Myocyte (in vitro differentiated cells): ENCODE results near the gene ACSL3. TPM values are rescaled to one million over a fixed set of nuclear protein-coding genes. Genes with fewer than 3 reads are reported as not detected.
"Not testable (repeated sequence)": the region's sequence is repeated elsewhere in the genome, so short reads cannot be mapped to it uniquely, and the experiment has no call there.

ENCODE experiments used
- DNase-seq: peaks from one replicate; pipeline ENCODE4 v3.0.0-alpha.2; 2012; ENCODE audit warnings: low read depth
- total RNA-seq: library from RNA; depleted of rRNA; stranded (reverse); fragments of >200 nt; gene quantifications from 2 replicates; pipeline ENCODE4 v1.2.3, GENCODE V29; 2014

The ACSL3 gene
- total RNA-seq, 1 donor from 2014 or later: 499 TPM

DNA sequence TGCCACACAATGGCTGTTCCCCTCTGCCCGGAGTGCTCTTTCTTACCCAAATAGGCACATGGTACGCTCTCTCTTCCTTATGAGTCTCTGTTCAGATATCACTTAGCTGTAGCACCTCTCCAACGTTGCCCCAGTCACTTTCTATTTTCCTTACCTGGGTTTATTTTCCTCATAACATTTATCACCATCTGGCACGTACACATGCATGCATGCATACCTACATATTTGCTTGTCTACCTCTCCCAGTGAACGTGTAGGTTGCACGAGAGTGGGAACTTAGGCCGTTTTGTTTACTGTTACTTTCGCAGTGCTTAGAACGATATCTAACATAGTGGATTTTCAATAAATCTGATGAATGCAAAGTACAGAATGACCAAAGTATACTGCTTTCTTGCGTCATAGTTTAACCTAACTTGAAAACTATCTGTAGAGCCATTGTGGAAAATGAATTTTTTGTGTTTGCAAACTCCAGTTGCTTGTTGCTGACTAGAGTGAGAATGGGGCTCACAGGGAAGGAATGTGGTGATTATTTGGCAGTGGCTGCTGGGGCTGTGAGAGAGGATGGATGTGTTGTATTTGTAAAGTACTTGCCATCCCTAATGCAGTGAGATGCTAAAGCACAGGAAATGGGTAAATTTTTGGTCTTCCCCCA, 47.1 kb downstream of the ACSL3 start:
- no peak for DNase-seq

DNA sequence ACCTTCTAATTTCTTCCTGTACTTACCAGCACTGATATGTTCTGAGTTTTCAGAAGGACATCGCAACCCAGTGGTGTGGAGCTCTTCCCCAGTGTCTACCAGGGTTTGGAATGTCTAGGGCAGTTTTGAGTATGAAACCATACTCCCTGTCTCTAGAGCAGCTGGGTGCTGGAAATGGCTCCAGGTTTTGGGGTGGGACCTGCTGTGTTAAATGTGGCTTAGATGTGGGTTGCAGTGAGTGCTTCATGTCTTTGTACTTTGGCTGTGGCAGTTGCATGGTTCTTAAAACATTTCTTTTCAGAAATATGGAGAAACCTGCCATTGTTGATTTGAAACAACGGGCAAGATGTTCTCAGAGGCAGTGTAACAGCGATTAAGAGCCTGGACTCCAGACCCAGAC, 48.5 kb downstream of the ACSL3 start:
- DNase-seq: peak; percentile 86

DNA sequence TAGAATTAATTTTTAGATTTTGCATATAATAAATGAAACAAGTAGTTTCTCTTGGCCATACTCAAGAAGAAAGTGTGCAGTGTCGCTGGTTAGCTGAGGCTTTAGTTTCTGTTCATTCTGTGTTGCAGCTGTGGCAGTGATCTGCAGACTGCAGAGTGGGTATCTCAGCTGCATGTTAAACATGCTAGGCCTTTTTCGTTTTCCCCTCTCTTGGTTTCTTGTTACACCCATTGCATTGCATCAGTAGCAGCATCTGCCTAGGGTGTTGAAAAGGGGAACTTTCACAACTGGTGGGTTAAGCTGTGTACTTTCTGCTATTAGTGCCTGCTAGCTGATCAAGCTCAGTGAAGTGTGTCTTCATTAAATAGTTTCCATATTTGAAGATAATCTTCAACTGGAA, 51.3 kb downstream of the ACSL3 start:
- DNase-seq: peak; percentile 46

DNA sequence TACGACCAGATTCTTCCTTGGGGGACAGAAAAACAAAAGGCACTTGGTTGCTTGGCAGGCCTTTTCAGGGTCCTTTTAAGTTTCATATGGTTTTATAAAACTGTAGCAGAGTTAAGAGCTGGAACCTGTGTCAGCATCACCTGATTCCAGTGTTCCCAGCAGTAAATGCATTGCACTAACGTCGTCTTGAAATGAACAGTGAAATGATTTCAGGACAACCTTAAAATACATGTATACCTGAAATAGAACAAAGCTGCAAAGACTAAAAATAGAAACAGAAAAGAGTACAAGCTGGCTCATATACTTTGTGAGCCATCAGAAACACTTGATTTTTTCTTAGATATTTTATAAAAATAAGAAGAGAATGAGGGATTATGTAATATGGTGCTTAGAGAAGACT, 51.9 kb downstream of the ACSL3 start:
- no peak for DNase-seq

DNA sequence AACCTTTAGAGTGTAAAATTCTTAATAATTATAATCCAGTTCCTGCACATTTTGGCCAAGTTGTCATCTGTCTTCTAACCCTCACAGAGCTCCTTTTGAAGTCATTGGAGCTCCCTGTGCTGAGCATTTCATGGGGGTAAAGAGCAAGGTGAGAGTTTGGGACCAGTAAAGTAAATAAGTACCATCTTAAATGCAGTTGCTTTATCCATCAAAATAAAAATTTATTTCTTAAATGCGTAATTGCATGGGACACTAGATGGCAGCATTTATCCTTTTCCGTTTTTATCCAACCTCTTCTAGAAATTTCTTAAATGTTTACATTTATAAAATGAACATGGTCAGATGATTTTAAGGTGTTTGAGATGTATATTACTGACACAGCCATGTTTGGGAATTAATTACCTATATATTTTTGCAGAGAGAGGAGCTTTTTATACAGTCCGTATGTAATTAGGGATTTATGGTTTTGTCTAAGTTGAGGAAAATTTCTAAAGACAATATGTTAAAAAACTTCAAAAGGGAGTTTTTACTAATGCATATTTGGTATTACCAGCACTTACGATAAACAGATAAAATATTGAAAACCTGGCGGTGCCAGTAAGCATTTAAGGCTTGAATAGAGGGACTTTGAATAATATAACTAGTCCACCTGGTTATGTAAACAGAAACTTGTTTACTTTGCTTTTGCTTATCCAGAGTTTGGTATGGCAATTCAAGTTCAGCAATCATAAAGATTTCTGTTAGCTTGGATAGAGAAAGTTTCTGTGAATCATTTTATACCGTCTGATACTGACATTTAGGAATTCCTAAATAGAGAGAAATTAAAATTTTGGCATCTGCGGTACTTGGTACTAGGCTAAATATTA, 54.5 kb downstream of the ACSL3 start:
- DNase-seq: no peak

DNA sequence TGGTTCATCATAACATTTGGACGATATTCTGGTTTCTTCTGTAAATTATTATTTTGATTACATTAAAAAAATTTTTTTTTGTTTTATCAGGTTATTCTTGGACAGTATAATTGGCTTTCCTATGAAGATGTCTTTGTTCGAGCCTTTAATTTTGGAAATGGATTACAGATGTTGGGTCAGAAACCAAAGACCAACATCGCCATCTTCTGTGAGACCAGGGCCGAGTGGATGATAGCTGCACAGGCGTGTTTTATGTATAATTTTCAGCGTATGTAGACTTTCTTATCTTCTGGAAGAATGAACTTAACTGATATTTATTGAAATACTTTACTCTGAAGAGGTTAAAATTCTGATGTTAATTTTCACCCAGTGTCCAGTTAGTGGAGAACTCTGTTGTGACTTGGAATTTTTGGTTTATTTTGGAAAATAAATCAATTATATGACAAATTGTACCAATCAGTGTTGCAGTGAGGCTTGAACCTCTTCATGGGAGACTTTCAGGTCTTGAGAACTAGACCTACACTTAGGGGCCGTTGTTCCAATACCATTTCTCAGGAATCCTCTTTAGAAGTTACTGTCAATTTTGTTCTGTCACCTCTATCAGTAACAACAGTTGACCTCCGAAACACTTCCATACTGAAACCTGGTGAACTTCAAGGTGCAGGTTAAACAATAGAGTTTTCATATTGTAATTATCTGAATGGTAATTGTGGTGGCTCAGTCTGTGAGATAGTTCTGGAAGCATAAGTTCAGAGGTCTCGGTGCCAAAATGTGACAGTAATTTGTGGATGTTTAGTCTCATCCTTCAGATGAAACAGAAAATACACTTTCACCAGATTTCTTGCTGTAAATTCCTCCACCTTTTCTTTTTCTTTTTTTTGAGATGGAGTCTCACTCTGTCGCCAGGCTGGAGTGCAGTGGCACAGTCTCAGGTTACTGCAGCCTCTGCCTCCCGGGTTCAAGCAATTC, 55.7 kb downstream of the ACSL3 start:
- no peak for DNase-seq

DNA sequence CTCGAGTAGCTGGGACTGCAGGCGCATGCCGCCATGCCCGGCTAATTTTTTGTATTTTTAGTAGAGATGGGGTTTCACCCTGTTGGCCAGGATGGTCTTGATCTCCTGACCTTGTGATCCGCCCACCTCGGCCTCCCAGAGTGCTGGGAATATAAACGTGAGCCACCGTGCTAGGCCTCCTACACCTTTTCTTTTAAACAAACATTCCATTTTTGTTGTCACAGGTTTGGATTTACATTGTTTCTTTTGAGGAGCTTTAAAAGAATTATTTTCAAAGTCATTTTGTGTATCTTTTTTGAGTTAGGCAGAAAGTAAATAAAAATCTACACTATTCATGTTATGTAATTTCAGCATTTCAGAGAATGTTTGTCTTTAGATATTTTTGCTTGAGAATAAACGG, 56.4 kb downstream of the ACSL3 start:
- not testable (repeated sequence) for DNase-seq

DNA sequence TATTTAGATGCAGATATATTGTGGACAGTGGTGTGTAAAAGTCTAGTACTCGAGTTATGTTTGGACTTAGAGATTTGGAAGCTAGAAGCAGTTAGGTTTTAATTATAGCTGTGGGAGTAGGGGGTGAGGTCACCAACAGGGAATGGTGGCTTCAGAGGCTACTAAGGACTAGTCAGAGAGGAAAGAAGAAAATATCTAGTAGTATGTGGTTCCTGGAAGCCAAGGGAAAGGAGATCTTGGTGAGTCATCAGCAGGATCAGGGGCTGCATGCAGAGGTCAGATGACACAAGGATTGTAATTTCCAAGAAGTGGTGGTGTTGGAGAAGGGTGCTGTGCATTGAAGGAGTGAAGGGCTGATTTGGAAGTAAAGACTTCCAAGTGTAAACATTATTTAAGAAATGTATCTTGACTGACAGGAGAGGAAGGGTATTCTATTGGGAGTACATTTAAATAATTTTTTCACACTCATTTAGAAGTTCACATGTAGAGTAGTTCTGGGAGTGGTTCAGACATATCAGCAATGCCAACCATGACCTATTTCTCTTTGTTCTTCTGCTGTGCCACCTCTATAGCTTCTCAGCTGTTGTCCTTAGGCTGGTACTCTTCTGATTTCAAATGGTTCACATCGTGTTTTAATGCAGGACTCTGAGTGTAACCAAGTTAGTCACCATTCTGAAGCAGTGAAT, 59.1 kb downstream of the ACSL3 start:
- peak; percentile 92 for DNase-seq

DNA sequence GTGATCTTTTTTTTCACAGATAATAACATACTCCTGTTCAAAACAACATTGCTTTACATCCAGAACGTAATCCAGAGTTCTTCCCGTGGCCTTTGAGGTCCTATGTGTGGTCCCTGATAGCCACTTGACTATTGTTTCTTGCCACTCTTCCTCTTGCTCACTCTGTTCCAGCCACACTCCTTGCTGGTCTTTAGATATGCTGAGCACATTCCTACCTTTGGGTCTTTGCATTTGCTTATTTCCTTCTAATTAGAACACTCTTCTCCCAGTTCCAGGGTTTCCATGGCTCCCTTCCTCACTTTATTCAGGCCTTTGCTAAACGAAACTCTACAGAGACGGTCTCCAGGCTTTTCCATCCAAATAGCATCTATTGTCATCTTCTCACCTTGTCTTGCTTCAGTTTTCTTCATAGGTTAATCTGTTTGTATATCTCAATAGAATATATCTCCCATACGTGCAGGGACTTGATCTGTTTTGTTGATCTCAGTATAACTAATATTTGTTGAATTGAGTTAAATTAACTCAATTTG, 59.9 kb downstream of the ACSL3 start:
- DNase-seq: no peak

DNA sequence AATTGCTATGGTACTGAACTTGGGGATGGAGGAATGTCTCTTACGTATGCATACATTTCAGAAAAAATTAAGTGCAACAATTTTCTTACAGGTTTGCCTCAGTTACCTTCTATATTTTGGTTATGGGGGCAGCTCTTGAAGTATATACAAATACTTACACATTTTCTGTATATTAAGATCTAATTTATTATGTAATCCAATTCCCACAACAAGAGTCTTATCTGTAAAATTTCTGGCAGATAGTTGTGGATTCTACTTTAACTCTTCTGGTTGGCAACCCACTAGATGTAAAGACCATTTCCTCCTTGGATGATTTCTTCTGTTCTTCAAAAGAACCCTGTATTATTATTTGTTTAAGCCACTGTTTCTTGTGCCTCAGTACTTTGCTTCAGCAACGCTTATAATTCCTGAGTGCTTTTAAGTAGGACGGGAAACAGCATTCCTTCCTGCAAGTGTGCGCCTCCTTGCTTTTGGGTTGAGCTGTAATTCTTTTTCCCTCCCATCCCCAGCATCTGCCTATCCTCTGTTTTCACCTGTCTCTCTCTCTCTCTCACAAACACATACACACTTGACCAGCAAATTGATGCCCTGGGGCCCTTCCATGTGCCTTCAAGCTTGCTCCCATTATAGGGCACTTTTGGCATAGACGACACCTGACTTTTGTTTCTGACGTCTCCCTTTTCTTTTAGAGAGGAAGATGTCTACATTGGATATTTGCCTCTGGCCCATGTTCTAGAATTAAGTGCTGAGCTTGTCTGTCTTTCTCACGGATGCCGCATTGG, 61.4 kb downstream of the ACSL3 start:
- no peak for DNase-seq

DNA sequence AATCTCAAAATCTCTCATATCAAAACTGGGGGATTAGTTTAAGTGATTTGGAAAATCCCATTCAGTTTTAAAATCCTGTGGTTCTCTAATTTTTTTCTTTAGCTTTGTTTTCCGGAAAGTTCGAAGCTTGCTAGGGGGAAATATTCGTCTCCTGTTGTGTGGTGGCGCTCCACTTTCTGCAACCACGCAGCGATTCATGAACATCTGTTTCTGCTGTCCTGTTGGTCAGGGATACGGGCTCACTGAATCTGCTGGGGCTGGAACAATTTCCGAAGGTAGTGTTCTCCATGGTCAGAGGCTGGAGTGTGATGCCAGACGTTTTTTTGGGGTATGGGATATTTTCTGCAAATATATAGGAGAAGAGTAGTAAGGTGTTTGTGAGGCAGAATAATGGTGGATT, 66.1 kb downstream of the ACSL3 start:
- no peak for DNase-seq

DNA sequence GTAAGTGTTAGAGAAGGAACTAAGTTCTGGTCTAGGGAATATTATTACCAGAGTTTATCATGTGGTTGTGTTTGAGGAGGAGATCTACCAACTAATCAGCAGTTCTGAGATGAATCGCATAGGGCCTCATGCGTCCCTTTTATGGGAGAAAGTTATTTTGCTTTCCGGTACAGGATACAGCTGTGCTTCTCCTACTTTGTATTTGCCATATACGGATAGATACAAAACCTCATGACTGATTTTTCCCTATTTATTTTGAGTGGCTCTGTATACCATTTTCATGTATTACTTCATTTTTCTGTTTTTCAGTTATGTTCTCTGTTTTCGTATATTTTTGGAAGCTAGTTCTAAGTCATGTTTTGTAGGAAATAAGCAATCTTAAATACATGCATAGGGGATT, 66.8 kb downstream of the ACSL3 start:
- no peak for DNase-seq

DNA sequence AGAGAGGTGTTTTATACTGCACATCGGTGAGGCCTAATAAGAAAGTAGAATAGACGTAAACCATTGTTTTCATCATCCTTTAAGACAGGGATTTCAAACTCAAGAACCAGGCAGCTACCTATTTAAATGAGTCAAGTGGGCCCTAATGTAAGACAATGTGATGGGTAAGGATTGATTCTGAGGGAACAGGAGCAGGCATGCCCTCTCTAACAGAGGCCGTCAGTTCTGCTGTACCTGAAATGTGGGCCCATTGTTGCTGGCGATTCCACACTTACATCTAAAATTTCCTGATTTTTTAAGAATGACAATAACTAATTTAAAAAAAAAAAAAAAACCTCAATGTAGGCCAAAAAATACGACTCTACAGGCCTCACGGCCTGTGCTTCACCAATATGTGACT, 67.5 kb downstream of the ACSL3 start:
- DNase-seq: no peak

DNA sequence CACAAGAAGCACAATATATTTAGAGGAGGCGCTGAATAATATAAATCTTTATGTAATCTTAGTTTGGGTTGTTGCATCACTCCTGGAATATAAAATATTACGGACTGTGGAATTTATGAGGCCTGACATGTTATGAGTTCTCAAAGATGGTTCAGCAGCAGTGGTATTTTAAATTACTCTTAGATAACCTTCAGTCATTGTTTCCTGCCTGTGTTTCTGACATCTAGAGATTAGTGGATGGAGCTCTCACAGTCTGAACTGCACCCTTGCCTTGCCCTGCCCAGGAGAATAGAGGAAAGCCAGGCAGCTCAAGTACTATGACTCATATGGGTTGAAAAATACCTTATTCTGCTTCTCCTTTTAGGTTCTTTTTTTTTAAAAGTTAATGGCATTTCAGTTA, 70.0 kb downstream of the ACSL3 start:
- no peak for DNase-seq

DNA sequence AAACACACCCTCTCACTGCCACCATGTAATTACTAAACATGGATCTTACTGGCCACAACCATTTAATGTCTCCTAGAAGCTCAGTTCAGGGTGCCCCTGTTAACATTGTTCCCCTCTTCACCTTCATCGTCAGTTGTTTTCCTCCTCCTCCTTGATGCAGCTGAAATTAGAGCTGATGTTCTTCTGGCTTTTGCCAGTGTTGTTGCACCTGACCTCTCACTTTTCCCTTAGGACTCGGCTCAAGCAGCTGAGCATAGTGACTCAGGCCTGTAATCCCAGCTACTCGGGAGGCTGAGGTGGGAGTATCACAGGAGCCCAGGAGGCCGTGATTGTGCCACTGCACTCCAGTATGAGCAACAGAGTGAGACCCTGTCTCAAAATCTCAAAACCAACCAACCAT, 70.8 kb downstream of the ACSL3 start:
- no peak for DNase-seq

DNA sequence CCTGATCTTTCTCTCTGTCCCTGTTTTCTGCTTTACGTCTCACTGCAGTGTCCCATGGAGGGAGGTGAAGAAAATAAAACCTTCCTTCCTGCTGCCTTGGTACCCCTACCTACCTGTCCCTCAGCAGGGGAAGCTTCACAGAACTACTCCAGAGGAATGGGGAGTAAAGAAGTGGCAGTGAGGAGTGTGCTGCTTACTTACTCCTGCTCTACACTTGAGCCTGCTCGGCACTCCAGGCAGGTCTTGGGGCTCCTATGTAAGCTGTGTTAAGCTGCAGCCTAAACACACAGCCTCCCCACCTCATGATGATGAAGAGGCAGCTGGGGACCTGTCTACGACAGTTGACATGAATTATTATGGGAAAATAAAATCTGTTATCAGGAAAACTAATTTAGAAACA, 72.6 kb downstream of the ACSL3 start:
- no peak for DNase-seq

DNA sequence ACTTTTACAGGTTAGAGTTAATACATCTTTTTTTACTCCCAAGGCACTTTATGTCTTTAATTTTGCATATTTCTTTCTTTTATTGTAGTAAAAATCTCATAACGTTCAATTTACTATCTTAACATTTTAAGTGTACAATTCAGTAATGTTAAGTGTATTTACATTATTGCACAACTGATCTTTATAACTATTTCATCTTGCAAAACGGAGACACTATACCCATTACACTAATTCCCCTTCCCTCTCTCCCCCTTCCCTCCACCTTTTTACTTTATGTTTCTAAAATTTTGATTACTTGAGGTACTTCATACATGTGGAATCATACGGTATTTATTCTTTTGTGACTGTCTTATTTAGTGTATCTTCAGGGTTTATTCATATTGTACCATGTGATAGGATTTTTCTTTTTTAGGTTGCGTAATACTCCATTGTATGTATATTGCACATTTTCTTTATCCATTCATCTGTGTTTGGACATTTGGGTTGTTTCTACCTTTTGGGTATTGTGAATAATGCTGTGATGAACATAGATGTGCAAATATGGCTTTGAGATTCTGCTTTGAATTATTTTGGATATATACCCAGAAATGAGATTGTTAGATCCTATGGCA, 75.0 kb downstream of the ACSL3 start:
- no peak for DNase-seq

DNA sequence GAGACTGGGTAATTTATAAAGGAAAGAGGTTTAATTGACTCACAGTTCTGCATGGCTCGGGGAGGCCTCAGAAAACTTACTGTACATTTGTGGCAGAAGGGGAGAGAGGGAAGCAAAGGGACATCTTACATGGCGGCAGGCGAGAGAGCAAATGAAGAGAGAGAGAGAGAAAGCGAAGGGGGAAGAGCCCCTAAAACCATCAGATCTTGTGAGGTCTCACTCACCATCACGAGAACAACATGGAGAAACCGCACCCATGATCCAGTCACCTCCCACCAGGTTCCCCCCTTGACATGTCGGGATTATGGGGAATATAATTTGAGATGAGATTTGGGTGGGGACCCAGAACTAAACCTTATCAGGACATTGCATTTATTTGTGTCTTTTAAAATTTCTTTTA, 75.9 kb downstream of the ACSL3 start:
- DNase-seq: no peak

DNA sequence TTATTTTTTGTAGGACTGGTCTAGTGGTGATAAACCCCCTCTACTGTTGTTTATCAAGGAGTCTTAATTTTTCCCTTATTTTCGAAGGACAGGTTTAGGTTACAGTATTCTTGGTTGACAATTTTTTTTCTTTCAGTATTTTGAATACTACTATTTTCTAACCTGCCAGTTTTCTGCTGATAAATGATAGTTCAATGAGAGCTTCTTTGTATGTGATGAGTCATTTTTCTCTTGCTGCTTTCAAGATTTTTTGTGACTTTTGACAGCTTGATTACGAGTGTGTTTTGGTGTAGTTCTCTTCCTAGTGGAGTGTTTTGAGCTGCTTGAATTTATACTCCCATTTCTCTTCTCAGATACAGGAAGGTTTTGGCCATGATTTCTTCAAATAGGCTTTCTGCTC, 77.5 kb downstream of the ACSL3 start:
- no peak for DNase-seq
